Measurements from ENCODE around the gene PPP1R14B.

Gene PPP1R14B

DNA sequence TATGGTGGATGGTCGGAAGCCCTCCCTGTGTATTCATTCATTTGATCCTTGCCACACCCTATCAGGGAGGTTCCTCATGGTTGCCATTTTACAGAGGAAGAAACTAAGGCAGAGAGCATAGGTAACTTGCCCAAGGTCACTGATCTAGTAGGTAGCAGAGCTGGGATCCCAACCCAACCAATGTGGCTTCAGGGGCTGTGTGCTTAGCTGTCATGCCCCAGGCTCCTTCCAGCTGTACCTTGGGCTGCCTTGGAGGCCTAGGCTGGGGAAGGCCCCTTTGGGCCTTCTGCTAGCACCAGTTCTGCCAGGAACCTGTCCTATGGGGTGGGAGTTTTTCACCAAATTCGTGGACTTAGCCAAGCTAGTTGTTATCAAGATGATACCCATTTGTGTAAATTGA lies 29.1 kb upstream of the PPP1R14B start:
- TF ChIP-seq TEAD4 (IDR thresholded peaks at IDR 0.05) = no peak
- TF ChIP-seq, protein P1, sequence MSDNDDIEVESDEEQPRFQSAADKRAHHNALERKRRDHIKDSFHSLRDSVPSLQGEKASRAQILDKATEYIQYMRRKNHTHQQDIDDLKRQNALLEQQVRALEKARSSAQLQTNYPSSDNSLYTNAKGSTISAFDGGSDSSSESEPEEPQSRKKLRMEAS (IDR thresholded peaks at IDR 0.05) = no peak
- TF ChIP-seq TAF1 (IDR thresholded peaks at IDR 0.05; ENCODE audit: low read depth) = no peak
- TF ChIP-seq NFIC (IDR thresholded peaks at IDR 0.05) = no peak
- no peak for TF ChIP-seq CEBPB (IDR thresholded peaks at IDR 0.05)
- TF ChIP-seq ZBTB7A (IDR thresholded peaks at IDR 0.05; ENCODE audit: low read depth) = no peak
- no peak for TF ChIP-seq REST (IDR thresholded peaks at IDR 0.05; ENCODE audit: low read depth)
- no peak for TF ChIP-seq YY1 (IDR thresholded peaks at IDR 0.05; ENCODE audit: low read depth)

- no peak for TF ChIP-seq YY1 (IDR thresholded peaks at IDR 0.05; ENCODE audit: low read depth)
- TF ChIP-seq CEBPB (IDR thresholded peaks at IDR 0.05) = no peak
- no peak for TF ChIP-seq EP300 (IDR thresholded peaks at IDR 0.05; ENCODE audit: borderline replicate concordance)
- TF ChIP-seq REST (IDR thresholded peaks at IDR 0.05; ENCODE audit: low read depth) = no peak
- no peak for TF ChIP-seq TCF12 (IDR thresholded peaks at IDR 0.05; ENCODE audit: low read depth)
- no peak for TF ChIP-seq RAD21 (IDR thresholded peaks at IDR 0.05; ENCODE audit: low read depth)
Measured at GRCh38 chr11:64275031-64275800, 28.5 kb upstream of the PPP1R14B start.

GRCh38 chr11:64269540-64270220 lies 22.9 kb upstream of the PPP1R14B start:
- peak; percentile 8; the same call in 1 of the 2 replicates for TF ChIP-seq TEAD4 (IDR thresholded peaks at IDR 0.05)
- peak; percentile 26; the same call in 1 of the 2 replicates for TF ChIP-seq NFIC (IDR thresholded peaks at IDR 0.05)
- TF ChIP-seq TAF1 (IDR thresholded peaks at IDR 0.05; ENCODE audit: low read depth) = peak; percentile 45
- TF ChIP-seq EP300 (IDR thresholded peaks at IDR 0.05; ENCODE audit: borderline replicate concordance) = peak; percentile 13; the same call in 1 of the 2 replicates
- TF ChIP-seq EGR1 (IDR thresholded peaks at IDR 0.05) = peak; percentile 91
- TF ChIP-seq TCF12 (IDR thresholded peaks at IDR 0.05; ENCODE audit: low read depth) = peak; percentile 74
- TF ChIP-seq YY1 (IDR thresholded peaks at IDR 0.05; ENCODE audit: low read depth) = peak; percentile 99
- TF ChIP-seq REST (IDR thresholded peaks at IDR 0.05; ENCODE audit: low read depth) = no peak
- TF ChIP-seq, protein P2, sequence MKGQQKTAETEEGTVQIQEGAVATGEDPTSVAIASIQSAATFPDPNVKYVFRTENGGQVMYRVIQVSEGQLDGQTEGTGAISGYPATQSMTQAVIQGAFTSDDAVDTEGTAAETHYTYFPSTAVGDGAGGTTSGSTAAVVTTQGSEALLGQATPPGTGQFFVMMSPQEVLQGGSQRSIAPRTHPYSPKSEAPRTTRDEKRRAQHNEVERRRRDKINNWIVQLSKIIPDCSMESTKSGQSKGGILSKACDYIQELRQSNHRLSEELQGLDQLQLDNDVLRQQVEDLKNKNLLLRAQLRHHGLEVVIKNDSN (IDR thresholded peaks at IDR 0.05) = peak; percentile 35
- peak; percentile 44; the same call in 1 of the 2 replicates for TF ChIP-seq CREB1 (IDR thresholded peaks at IDR 0.05; ENCODE audit: low read depth)
- TF ChIP-seq RAD21 (IDR thresholded peaks at IDR 0.05; ENCODE audit: low read depth) = no peak
- peak; percentile 92 for TF ChIP-seq ZBTB7A (IDR thresholded peaks at IDR 0.05; ENCODE audit: low read depth)
- peak; percentile 76 for TF ChIP-seq CEBPB (IDR thresholded peaks at IDR 0.05)
- TF ChIP-seq FOXM1 (IDR thresholded peaks at IDR 0.05; ENCODE audit: borderline replicate concordance, low read depth) = 0 out of 2 replicates have a peak, but pooled peaks have one; percentile 19
- TF ChIP-seq, protein P1 (IDR thresholded peaks at IDR 0.05) = peak; percentile 73

DNA sequence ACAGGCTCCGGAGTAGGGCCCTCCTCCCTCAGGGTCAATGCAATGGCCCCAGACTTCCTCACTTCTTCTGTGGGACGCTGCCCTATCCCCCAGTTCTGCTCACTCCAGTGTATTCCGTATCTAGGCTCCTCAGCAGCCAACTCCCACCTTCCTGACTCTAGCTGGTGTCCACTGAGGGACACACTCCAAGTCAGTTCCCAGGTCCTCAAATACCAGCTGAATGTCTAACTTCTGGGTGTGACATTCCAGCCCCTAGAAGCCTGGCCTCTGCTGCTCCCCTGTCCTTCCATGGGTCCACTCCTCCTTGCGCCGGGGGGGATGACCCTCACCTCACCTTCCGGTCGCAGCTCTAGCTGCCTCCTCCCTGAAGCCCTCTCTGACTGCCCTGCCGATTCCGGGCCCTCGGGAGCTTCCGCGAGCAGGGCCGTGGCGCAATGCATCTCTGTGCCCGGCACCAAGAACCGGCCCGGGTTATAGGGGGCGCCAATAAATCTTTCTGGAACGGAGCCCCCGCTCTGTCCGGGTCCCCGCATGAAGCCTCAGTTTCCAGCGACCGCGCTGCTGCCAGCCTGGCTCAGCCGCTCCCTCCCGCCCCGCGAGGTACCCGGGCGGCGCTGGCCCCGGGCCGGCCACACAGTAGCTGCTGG lies 22.3 kb upstream of the PPP1R14B start:
- TF ChIP-seq EGR1 (IDR thresholded peaks at IDR 0.05) (no peak), TCF12 (IDR thresholded peaks at IDR 0.05; ENCODE audit: low read depth) (no peak), CEBPB (IDR thresholded peaks at IDR 0.05) (no peak), NFIC (IDR thresholded peaks at IDR 0.05) (0 out of 2 replicates have a peak, but pooled peaks have one; percentile 29), EP300 (IDR thresholded peaks at IDR 0.05; ENCODE audit: borderline replicate concordance) (no peak), RAD21 (IDR thresholded peaks at IDR 0.05; ENCODE audit: low read depth) (no peak)

All from Ishikawa (cell line).